Retinal pigment epithelial cell (primary cell): ENCODE results near the gene PDE11A.

Experiments
- DNase-seq: peaks from one replicate; pipeline ENCODE4 v3.0.0-alpha.2; 2010; ENCODE audit warnings: low read depth
- H3K4me3 ChIP-seq: 2 replicates; pipeline ENCODE4 v1.5.1; 2011; ENCODE audit warnings: mild to moderate bottlenecking, low read length, control low read depth, moderate library complexity
- CTCF ChIP-seq: conservative IDR thresholded peaks from 2 replicates; pipeline ENCODE4 v1.5.1; 2011; ENCODE audit warnings: low read depth, low read length, control low read depth, inconsistent platforms

The PDE11A gene

GRCh38 chr2:177639262-177639914 lies 433.2 kb downstream of the PDE11A start:
- H3K4me3 ChIP-seq: no peak overlapping the region
- DNase-seq: no peak
- TF ChIP-seq CTCF: no peak

DNA sequence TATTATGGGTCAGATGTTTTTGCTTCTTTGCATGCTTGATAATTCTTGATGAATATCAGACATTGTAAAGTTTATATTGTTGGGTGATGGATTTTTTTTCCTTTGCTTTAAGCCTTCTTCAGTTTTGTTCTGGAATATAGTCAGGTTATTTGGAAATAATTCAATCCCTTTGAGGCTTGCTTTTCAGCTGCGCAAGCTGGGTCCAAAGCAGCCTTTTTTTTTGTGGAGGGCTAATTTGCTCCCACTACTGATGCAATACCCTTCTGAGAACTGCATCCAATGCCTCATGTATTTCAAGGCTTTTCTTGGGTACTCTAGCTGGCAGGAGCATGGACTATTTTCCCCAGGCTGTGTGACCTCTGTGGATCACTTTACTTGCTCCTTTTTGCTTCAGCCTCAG lies 434.1 kb downstream of the PDE11A start:
- DNase-seq: no peak
- TF ChIP-seq CTCF: no peak
- no peak overlapping the region for H3K4me3 ChIP-seq

DNA sequence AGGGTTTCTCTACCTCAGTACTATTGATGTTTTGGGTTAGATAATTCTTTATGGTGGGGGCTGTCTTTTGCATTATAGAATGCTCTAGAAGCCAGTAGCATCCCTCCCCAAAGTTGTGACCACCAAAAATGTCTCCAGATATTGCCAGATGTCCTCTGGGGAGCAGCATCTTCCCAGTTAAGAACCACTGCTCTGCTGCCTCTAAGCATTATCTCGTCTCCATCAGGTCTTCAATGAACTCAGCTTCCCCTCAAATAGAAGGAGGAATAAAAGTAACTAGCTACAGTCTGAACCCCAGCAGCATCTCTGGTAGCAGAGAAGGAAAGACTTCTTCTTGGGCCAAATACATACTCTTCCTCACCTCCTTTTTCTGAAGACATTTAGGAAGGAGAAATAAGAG lies 435.9 kb downstream of the PDE11A start:
- H3K4me3 ChIP-seq: no peak overlapping the region
- TF ChIP-seq CTCF: no peak
- no peak for DNase-seq

GRCh38 chr2:177635696-177636095 lies 436.9 kb downstream of the PDE11A start:
- no peak for DNase-seq
- TF ChIP-seq CTCF: no peak
- H3K4me3 ChIP-seq: no peak overlapping the region

GRCh38 chr2:177633910-177634294 lies 438.7 kb downstream of the PDE11A start:
- TF ChIP-seq CTCF: no peak
- H3K4me3 ChIP-seq: peak overlapping the region; percentile 28
- peak; percentile 91 for DNase-seq

DNA sequence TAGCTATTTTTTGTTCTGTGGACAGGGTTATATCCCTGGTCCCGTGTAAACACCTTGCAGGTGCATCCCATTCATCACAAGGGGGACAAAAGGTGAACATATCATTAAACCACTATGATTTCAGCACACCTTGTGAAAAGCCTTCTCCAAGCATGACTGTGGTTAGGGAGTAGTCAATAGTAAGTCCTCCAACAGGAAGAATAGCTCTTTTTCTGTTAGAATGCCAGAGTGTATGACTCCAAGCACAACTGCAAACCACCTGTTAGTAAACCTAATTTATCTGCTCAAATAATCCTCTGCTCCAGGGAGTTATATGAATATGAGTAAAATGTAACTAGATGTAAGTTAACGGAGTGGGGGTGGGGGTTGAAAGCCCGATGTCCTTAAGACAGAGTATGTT lies 439.5 kb downstream of the PDE11A start:
- no peak overlapping the region for H3K4me3 ChIP-seq
- no peak for DNase-seq
- TF ChIP-seq CTCF: no peak

- H3K4me3 ChIP-seq: no peak overlapping the region
- no peak for TF ChIP-seq CTCF
- DNase-seq: no peak
These were observed 440.9 kb downstream of the PDE11A start for GRCh38 chr2:177631680-177632079.
